ENCODE measurements around the gene CACNA1F.

GRCh38 chrX:49164589-49165360, 68.4 kb downstream of the CACNA1F start:
- TF ChIP-seq EZH2phosphoT487 (IDR thresholded peaks at IDR 0.05; ENCODE audit: insufficient read depth, low read depth) (no peak), EZH2 (IDR thresholded peaks at IDR 0.05; ENCODE audit: insufficient read depth, poor library complexity, severe bottlenecking) (no peak)

Measured in GM23248 (cell line).